ENCODE measurements around the gene SGCD.

The SGCD gene

DNA sequence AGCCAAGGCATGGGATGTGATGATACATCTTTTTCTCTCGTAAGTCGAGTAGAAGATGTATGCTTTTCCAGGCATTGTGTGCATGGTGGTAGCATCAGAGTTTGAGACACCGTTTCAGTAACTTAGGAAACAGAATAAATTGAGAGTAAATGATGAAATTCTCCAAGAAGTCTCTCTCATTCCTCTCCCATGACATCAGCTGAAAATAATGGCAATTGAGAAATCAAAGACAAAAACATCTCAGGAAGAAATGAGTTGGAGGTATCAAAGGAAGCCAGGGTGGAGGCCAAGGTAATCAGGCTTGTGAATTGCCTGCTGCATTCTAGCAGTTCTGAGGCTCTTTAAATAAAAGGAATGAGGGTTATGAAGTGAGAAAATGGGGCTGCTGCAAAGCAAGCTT is 53.9 kb downstream of the SGCD start:
- peak; percentile 59 for DNase-seq (ENCODE audit: low read depth, low spot score)
- in situ Hi-C loops (cut with HindIII; ENCODE audit: low sequenced_read_pairs): no loop called here
- TF ChIP-seq, protein P1, sequence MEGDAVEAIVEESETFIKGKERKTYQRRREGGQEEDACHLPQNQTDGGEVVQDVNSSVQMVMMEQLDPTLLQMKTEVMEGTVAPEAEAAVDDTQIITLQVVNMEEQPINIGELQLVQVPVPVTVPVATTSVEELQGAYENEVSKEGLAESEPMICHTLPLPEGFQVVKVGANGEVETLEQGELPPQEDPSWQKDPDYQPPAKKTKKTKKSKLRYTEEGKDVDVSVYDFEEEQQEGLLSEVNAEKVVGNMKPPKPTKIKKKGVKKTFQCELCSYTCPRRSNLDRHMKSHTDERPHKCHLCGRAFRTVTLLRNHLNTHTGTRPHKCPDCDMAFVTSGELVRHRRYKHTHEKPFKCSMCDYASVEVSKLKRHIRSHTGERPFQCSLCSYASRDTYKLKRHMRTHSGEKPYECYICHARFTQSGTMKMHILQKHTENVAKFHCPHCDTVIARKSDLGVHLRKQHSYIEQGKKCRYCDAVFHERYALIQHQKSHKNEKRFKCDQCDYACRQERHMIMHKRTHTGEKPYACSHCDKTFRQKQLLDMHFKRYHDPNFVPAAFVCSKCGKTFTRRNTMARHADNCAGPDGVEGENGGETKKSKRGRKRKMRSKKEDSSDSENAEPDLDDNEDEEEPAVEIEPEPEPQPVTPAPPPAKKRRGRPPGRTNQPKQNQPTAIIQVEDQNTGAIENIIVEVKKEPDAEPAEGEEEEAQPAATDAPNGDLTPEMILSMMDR (IDR thresholded peaks at IDR 0.05; ENCODE audit: low read depth, low read length): no peak
- H3K4me3 ChIP-seq (ENCODE audit: low read depth, low read length): no peak overlapping the region

DNA sequence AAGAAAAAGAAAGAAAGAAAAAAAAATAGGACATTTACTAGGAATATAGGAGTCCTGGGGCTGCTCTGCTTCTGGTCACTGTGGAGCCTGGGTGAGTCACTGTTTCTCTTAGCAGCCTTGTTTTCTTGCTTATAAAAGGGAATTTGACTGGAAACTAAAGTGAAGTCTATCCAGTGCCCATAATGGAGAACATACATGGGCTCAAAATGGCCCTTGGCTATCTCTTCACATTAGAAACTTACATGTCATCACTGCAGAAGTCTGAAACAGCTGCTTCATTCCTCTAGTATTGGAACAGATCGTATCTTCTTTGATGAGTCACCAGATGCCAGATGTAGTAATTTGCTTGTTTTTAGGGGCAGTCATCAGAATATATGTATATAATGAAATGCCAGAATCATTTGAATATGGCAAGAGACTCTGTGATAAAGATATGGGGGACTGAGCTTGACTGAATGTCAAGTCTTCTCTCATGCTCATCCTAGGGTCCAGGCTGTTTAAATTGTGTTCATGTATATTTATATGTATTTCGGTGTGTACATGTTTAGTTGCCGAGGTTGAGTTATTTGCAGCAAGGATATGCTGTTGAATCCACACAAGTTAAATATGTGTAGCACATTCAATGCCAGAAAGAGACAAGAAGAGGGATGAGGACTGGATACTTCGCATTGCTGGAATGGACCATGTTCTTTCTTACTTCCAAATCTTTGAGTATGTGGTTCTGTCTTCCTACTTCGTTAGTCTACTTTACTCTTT is 56.7 kb downstream of the SGCD start:
- no peak overlapping the region for H3K4me3 ChIP-seq (ENCODE audit: low read depth, low read length)
- TF ChIP-seq, protein P1 (IDR thresholded peaks at IDR 0.05; ENCODE audit: low read depth, low read length): no peak
- in situ Hi-C loops (cut with HindIII; ENCODE audit: low sequenced_read_pairs): no loop called here
- DNase-seq (ENCODE audit: low read depth, low spot score): peak; percentile 30

DNA sequence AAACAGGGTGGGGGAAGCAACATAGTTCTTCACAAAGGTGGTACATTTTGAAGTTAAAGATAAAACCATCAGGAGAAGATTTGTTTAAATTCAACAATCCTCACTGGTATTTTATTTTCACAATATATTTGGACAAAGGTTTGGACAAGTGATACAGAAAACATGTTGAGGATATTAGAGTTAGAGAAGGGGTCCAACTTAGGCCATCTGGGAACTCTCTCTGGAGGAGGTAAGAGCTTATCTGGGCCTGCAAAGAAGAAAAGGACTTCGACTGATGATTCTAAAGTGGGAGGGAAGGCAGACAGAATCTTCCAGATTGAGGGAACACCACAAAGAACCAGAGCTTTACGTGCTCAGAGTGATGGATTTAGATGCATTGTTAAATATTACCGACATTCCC is 58.5 kb downstream of the SGCD start:
- DNase-seq (ENCODE audit: low read depth, low spot score): no peak
- in situ Hi-C loops (cut with HindIII; ENCODE audit: low sequenced_read_pairs): no loop called here
- H3K4me3 ChIP-seq (ENCODE audit: low read depth, low read length): no peak overlapping the region
- TF ChIP-seq, protein P1 (IDR thresholded peaks at IDR 0.05; ENCODE audit: low read depth, low read length): no peak

DNA sequence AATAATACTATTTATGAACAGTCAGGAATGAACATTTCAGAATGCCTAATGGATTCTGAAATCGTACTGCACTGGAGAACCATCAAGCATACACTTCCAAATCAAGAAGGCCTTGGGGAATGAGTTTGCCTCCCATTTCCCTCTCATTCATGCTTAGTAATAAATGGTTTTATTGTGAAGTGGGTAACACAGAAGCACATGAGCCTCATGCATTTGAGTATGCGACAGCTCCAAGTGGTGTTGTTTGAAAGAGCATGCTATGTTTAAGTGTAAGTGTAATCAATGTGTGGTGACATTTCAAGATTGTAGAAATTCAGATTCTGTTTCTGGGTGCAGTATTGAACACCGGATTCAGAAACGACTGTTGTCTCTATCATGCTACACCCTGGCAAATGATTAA is 60.0 kb downstream of the SGCD start:
- TF ChIP-seq, protein P1 (IDR thresholded peaks at IDR 0.05; ENCODE audit: low read depth, low read length): no peak
- in situ Hi-C loops (cut with HindIII; ENCODE audit: low sequenced_read_pairs): no loop called here
- H3K4me3 ChIP-seq (ENCODE audit: low read depth, low read length): no peak overlapping the region
- no peak for DNase-seq (ENCODE audit: low read depth, low spot score)

DNA sequence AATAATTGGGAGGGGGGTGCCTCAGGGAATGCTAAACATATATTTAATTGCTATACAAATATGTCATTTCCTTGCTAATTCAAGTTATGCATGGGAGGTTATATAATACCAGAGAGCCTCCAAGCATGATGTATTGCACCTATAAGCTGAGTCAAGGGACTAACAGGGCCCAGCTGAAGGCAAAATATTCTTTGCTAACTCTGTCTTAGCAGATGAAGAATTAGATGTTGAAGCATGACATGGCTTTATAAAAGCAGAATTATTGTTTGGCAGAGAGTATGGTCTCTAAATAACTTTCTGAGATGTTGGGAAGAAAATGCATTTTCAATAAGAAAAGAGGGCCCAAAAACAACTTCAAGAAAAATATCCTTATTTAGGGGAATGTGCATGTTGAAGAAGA is 60.4 kb downstream of the SGCD start:
- in situ Hi-C loops (cut with HindIII; ENCODE audit: low sequenced_read_pairs): no loop called here
- TF ChIP-seq, protein P1 (IDR thresholded peaks at IDR 0.05; ENCODE audit: low read depth, low read length): no peak
- no peak overlapping the region for H3K4me3 ChIP-seq (ENCODE audit: low read depth, low read length)
- no peak for DNase-seq (ENCODE audit: low read depth, low spot score)

DNA sequence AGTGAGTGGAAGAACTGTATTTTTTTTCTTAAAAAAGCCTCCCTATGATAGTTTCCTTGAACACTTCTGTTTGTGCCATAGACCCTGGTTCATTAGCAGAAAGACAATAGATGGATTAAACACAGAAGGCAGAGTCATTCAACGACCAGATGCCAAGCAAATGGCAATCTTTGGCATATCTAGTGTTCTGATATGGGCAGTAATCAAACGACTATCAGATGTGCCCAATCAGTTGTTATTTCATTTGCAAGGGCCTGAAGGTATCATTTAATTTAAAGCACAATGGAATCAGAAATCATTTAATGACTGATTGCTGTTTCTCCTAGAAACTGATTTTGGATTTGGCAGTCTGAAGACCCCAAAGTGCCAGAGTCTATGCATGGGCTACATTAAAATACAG is 61.3 kb downstream of the SGCD start:
- in situ Hi-C loops (cut with HindIII; ENCODE audit: low sequenced_read_pairs): no loop called here
- no peak for DNase-seq (ENCODE audit: low read depth, low spot score)
- TF ChIP-seq, protein P1 (IDR thresholded peaks at IDR 0.05; ENCODE audit: low read depth, low read length): no peak
- H3K4me3 ChIP-seq (ENCODE audit: low read depth, low read length): no peak overlapping the region

Data from astrocyte of the spinal cord (primary cell).